Loucy (cell line): ENCODE data around the gene FABP6.

Experiments used
- EZH2phosphoT487 ChIP-seq: fragments of 200-600 bp; IDR thresholded peaks from 2 replicates; pipeline ENCODE4 v1.6.1; 2018; ENCODE audit warnings: antibody characterized with exemption, mild to moderate bottlenecking, moderate library complexity, borderline replicate concordance
- TF ChIP-seq, protein P1 (sequence below): fragments of 200-600 bp; sonication (generic); conservative IDR thresholded peaks from 2 replicates; pipeline ENCODE4 v1.5.1; 2014; ENCODE audit warnings: mild to moderate bottlenecking, antibody characterized with exemption, low read length

DNA sequence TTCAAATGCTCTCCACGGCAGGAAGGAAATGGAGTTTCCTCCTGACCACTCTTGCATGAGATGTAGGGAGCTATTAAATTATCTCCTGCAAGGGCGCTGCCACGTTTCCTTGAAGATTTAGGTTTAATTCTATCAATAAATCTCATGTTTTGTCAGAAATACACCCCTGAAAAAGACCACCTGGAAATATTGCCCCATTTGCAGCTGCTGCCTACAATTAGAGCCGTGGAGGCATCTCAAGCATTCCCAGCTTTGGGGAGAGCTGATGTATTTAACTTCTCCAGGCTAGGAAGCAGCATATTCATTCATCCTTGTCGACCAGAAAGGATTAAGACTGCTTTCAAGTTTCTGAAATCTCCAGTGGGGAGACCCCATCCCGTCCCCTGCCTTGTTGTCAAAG is 42.5 kb downstream of the FABP6 start:
- TF ChIP-seq, protein P1, sequence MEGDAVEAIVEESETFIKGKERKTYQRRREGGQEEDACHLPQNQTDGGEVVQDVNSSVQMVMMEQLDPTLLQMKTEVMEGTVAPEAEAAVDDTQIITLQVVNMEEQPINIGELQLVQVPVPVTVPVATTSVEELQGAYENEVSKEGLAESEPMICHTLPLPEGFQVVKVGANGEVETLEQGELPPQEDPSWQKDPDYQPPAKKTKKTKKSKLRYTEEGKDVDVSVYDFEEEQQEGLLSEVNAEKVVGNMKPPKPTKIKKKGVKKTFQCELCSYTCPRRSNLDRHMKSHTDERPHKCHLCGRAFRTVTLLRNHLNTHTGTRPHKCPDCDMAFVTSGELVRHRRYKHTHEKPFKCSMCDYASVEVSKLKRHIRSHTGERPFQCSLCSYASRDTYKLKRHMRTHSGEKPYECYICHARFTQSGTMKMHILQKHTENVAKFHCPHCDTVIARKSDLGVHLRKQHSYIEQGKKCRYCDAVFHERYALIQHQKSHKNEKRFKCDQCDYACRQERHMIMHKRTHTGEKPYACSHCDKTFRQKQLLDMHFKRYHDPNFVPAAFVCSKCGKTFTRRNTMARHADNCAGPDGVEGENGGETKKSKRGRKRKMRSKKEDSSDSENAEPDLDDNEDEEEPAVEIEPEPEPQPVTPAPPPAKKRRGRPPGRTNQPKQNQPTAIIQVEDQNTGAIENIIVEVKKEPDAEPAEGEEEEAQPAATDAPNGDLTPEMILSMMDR, result no peak
- TF ChIP-seq EZH2phosphoT487, result no peak
